NCI-H146 treated with DMSO at 0.1 percent for 48 hours (cell line): Measurements from ENCODE around the gene STXBP6.
"Not testable (repeated sequence)": the region's sequence is repeated elsewhere in the genome, so short reads cannot be mapped to it uniquely, and the experiment has no call there.

ENCODE experiments used
- DNase-seq: peaks from one replicate; lab custom pipeline; 2025; ENCODE audit not compliant: unreplicated experiment; lab: John Stamatoyannopoulos, UW

STXBP6 gene

DNA sequence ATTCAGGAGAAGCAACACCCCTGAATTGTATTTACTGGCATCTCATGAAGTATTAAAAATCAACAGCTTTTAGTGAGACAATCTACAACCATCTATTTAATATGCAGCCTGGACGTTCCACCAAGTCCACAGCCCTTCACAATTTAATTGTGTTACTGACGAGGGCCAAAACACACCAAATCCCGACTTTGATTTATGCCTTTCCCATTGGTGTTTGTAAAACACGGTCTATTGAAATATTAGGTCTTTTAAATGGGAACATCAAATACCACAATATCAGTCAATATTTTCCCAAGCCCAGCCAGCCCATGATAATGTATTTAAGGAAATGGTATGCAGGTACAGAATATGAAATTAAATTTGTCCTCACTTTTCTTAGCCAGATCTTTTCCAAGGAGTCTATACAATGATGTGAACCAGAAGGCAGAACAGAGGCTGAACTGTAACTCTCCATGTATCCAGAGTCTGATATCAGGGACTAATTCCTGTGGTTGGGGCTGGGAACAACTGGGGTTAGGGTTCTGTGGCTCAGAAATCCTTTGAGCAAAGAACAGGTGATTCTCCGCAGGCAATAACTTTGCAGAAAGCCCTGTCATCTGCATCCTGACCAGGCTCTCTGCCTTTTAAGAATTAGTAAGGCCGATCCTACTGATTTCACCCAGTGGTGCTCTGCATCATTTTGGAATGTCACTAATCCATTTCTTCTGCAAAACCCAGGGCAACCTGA is 236.7 kb downstream of the STXBP6 start:
- DNase-seq: no peak

DNA sequence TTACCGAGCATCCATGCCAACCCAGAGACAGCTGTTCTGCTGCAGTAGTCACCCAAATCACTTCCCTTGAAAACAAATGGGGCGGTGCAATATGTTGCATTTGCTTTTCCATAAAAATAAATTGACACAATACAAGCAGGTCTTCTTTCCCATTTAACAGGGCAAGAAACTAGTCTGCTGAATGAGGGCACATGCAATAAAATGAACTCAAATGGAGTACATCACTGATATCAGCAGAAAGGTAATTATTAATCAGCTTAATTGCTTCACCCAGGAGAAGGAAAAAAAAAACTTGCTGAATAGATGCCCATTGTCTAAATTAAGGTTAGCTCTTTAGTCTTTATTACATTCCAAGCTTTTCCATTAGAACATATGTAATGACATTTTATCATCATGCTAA is 240.8 kb downstream of the STXBP6 start:
- no peak for DNase-seq

GRCh38 chr14:24808412-24808811 is 241.5 kb downstream of the STXBP6 start:
- no peak for DNase-seq

GRCh38 chr14:24806061-24806678 is 243.8 kb downstream of the STXBP6 start:
- peak; percentile 10 for DNase-seq

- DNase-seq: no peak
Observed at GRCh38 chr14:24804552-24805212, 245.3 kb downstream of the STXBP6 start.

DNA sequence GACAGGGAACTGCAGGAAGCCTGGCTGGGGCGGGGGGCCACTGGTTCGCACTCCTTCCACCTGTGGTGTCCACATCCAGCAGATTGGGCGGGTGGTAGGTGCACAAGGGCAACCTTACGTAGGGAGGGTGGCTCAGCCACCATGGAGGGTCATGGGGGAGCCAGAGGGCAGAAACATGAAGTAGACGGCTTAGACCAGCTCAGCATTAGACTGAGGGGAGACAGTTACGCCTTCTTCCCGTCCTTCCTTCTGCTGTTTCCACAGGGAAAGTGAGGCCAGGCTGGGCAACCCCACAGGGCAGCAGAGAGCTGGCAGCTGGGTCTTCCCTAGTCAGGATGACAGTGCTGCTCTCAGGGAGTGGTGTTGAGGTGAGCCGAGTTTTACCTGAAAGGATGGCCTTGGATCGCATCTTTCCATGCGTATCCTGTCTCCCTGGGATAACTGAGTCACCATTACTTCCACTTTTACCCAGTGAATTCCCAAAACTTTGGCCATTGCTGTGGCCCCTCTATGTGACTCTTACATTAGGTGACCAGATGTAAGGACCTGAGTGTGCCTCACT is 245.9 kb downstream of the STXBP6 start:
- no peak for DNase-seq

- not testable (repeated sequence) for DNase-seq
Observed at GRCh38 chr14:24803426-24803825, 246.5 kb downstream of the STXBP6 start.

GRCh38 chr14:24802236-24802635 is 247.7 kb downstream of the STXBP6 start:
- no peak for DNase-seq

DNA sequence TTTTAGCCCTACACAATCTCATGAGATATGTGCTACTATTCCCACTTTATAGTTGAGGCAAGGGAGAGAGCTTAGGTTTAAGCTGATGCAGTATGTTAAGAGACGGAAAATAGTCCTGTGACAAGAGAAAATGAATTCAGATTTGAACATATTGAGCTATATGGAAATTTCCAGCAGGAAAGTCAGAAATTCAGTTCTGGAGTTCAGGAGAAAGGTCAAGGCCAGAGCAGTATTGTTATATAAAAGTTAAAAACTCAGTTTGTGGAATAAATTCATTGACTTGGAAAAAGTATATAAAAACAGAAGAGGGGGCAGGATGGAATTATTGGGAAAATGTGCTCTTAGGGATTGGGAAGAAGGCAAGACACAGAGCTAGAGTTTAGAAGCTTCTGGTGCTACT is 248.9 kb downstream of the STXBP6 start:
- no peak for DNase-seq

DNA sequence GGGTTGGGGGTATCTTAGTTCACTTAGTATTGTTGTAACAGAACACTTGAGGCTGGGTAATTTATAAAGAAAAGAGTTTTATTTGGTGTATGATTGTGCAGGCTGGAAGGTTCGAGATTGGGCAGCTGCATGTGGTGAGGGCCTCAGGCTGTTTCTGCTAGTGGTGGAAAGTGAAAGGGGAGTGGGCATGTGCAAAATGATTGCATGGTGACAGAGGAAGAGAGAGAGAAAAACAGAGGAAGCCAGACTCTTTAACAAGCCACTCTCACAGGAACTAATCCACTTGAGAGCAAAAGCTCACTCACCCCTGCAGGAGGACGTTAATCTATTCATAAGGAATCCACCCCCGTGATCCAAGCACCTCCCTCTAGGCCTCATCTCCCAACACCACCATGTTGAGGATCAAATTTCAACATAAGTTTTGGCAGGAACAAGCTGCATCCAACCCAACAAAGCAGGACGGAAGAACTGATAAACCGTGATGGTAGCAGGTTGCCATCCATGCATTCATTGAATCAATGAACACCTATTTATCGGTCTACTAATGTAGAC is 251.0 kb downstream of the STXBP6 start:
- no peak for DNase-seq

DNA sequence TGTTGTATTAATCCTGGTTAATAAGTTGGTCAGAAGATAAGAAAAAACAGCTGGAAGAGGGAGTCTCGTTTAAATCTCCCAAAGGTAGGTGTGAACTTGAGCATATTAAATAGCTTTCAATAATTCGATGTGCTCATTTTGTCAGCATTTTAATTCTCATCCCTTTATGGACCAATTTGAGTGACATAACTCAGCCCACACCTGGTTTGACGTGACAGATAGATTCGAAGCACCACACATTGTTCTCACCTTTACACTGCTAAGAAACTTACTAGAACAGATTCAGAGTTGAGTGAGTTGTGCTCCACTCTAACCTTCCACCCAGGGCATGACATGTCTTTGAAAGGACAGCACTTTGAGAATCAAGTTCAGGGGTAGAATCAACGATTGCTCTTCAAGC is 254.5 kb downstream of the STXBP6 start:
- no peak for DNase-seq

DNA sequence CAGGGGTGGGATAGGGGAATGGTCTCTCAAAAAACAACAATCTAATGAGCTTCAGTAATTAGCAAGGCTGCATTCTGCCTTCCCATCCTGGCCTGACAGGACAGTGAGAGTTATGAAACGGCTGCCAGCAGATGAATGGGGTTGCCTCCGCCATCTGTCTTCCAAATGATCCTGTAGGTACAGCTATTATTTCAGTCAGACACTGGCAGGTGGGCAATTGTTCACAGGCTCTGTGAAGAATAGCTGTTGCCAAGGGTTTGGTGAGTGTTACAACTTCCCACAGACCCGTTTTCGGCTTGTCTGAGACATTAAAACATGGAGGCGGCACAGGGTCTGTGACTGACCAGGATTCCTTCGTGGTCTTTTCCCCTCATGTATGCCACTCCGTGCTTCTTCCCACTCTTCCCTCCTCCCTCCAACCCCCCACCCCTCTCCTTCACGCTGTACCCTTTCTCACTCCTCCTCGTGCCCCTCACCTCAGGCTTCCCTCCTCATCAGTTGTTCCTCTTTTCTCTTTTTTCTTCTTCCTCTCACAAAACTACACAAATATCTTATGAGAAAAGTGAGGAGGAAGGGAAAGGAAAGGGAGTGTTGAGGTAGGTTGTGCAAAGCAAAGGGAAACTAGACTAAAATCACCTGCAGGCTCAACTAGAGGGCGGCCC is 255.2 kb downstream of the STXBP6 start:
- DNase-seq: no peak

GRCh38 chr14:24790196-24790595 is 259.8 kb downstream of the STXBP6 start:
- DNase-seq: no peak

- no peak for DNase-seq
Observed at GRCh38 chr14:24789378-24789884, 260.5 kb downstream of the STXBP6 start.

DNA sequence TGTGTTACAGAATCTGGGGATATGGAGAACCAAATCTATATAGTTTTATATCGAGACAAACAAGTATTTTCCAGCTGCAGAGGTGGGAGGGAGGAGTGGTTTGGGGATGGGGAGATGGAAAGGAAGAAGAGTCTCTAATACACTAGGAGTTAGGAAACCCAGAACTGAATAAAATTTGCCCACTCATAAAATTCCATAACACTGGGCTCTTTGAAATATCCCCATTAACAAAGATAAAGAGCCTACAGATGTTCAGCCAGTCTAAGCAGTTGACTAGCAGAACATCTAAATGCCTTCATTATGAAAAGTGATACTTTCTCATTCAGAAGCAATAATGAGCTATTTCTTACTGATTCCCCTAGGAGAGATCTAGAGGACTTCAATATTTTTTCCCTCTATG is 264.2 kb downstream of the STXBP6 start:
- no peak for DNase-seq

- DNase-seq: no peak
Observed at GRCh38 chr14:24784981-24785380, 265.0 kb downstream of the STXBP6 start.

DNA sequence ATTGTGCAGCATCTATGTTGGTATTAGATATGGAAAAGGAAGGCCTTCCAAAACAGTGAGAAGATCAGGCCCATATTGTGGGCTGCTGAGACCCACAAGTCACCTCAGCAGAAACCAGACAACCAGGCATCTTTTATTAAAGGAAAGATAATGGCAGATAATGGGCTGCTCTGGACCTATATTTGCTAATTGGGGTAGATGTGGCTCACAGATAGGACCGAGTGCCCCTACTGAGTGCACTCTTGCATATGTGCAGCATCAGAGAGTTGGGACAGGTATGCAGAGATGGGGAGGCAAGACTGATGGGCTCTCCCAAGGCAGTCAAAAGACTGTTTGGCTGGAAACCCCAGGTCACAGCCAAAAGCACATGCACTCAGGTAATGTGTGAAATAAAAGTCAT is 266.2 kb downstream of the STXBP6 start:
- DNase-seq: no peak

DNA sequence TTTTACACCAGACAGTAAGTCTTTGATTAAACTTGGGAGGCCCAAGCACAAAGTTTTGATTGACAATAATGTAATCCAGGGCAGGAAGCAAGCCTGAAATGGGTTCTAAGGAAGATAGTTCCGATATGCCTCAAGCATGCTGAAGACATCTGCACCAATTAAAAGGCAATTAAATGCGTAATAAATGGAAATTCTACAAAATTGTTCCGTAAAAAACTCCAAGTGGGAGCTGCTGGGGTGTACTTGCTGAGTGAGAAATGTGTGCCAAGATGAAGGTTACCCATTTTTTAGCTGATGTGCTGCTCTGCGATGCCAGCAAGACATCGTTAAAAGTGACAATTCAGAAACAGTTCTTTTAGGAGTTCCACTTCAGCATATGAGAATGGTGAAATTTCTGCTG is 269.7 kb downstream of the STXBP6 start:
- no peak for DNase-seq

GRCh38 chr14:24777678-24778077 is 272.3 kb downstream of the STXBP6 start:
- no peak for DNase-seq

DNA sequence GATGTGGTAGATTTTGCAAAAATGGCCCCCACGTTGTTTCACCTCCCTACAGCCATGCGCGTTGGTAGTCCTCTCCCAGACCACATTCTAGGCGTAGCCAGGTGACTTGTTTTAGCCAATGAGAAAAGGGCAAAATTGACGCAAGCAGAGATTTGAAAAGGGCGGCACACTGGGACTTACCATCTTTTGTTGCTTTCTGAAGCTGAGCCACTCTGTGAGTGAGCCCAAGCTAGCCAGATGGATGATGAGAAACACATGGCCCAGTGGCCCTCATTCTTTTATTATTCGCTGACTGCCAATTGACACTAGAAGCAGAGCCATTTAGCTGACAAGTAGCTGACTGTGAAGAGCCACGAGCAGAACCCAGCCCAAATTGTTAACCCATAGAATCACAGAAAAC is 274.0 kb downstream of the STXBP6 start:
- no peak for DNase-seq
